IPS DF 6.9 (cell line): Measurements from ENCODE around the gene DRG2.

Experiments used
- DNase-seq: peaks from one replicate; pipeline ENCODE4 v3.0.0-alpha.2; 2013; ENCODE audit warnings: low read depth, low spot score
- H3K27ac ChIP-seq: one replicate; pipeline ENCODE4 v1.5.1; 2013; ENCODE audit warnings: low read length, control low read depth
- H3K27me3 ChIP-seq: 2 replicates; pipeline ENCODE4 v1.6.1; 2013; ENCODE audit warnings: mild to moderate bottlenecking, low read length; ENCODE audit not compliant: control insufficient read depth, insufficient read depth
- H3K36me3 ChIP-seq: 2 replicates; pipeline ENCODE4 v1.6.1; 2013; ENCODE audit warnings: low read length; ENCODE audit not compliant: control insufficient read depth, insufficient read depth
- H3K4me1 ChIP-seq: 2 replicates; pipeline ENCODE4 v1.6.1; 2013; ENCODE audit warnings: low read length; ENCODE audit not compliant: control insufficient read depth, insufficient read depth
- H3K4me3 ChIP-seq: 2 replicates; pipeline ENCODE4 v1.5.1; 2013; ENCODE audit warnings: mild to moderate bottlenecking, low read length
- H3K9me3 ChIP-seq: 2 replicates; pipeline ENCODE4 v1.6.1; 2013; ENCODE audit warnings: low read length, inconsistent platforms; ENCODE audit not compliant: control insufficient read depth, insufficient read depth
- whole genome bisulfite sequencing: extraction: QIAGEN DNeasy Blood & Tissue Kit; methylation state at CpG from one replicate; pipeline ENCODE4 v1.1.7; 2013; ENCODE audit warnings: mixed read lengths, missing lambda C conversion rate; ENCODE audit not compliant: insufficient read length, insufficient coverage; 5-methylcytosine and 5-hydroxymethylcytosine counted together

Gene DRG2

GRCh38 chr17:18143044-18143936, 55.5 kb downstream of the DRG2 start:
- Histone ChIP-seq H3K4me3 (no peak overlapping the region), H3K36me3 (no peaks in the 10 kb centered on the region), H3K4me1 (peaks cover 6% of the 10 kb centered on the region), H3K9me3 (no peaks in the 10 kb centered on the region), H3K27me3 (no peaks in the 10 kb centered on the region), H3K27ac (no peak overlapping the region)
- no CpG with 5 or more reads among the region's 18 CpGs for WGBS
- DNase-seq, result peak; percentile 76

GRCh38 chr17:18144261-18144660, 56.5 kb downstream of the DRG2 start:
- H3K4me1 ChIP-seq, result peaks cover 6% of the 10 kb centered on the region
- H3K36me3 ChIP-seq, result no peaks in the 10 kb centered on the region
- H3K9me3 ChIP-seq, result no peaks in the 10 kb centered on the region
- no peak for DNase-seq
- no peak overlapping the region for H3K4me3 ChIP-seq
- no peak overlapping the region for H3K27ac ChIP-seq
- no peaks in the 10 kb centered on the region for H3K27me3 ChIP-seq
- no CpG with 5 or more reads among the region's 4 CpGs for WGBS

- H3K9me3 ChIP-seq, result no peaks in the 10 kb centered on the region
- no peak overlapping the region for H3K27ac ChIP-seq
- H3K36me3 ChIP-seq, result no peaks in the 10 kb centered on the region
- DNase-seq, result no peak
- H3K4me1 ChIP-seq, result peaks cover 6% of the 10 kb centered on the region
- no CpG with 5 or more reads among the region's 1 CpG for WGBS
- no peak overlapping the region for H3K4me3 ChIP-seq
- H3K27me3 ChIP-seq, result no peaks in the 10 kb centered on the region
Measured at GRCh38 chr17:18144855-18145254, 57.1 kb downstream of the DRG2 start.

- peaks cover 6% of the 10 kb centered on the region for H3K4me1 ChIP-seq
- DNase-seq, result no peak
- H3K27me3 ChIP-seq, result no peaks in the 10 kb centered on the region
- no peaks in the 10 kb centered on the region for H3K9me3 ChIP-seq
- H3K4me3 ChIP-seq, result no peak overlapping the region
- WGBS, result no CpG with 5 or more reads among the region's 13 CpGs
- H3K27ac ChIP-seq, result no peak overlapping the region
- no peaks in the 10 kb centered on the region for H3K36me3 ChIP-seq
Measured at GRCh38 chr17:18145811-18146210, 58.1 kb downstream of the DRG2 start.

- Histone ChIP-seq H3K36me3 (no peaks in the 10 kb centered on the region), H3K27me3 (no peaks in the 10 kb centered on the region), H3K4me3 (no peak overlapping the region), H3K9me3 (no peaks in the 10 kb centered on the region), H3K27ac (no peak overlapping the region), H3K4me1 (peaks cover 6% of the 10 kb centered on the region)
- WGBS, result no CpG with 5 or more reads among the region's 2 CpGs
- no peak for DNase-seq
Measured at GRCh38 chr17:18146259-18146658, 58.5 kb downstream of the DRG2 start.

- Histone ChIP-seq H3K27me3 (no peaks in the 10 kb centered on the region), H3K4me3 (no peak overlapping the region), H3K9me3 (no peaks in the 10 kb centered on the region), H3K36me3 (no peaks in the 10 kb centered on the region), H3K4me1 (peaks cover 6% of the 10 kb centered on the region), H3K27ac (no peak overlapping the region)
- WGBS, result no CpG with 5 or more reads among the region's 3 CpGs
- DNase-seq, result no peak
Measured at GRCh38 chr17:18146980-18147379, 59.2 kb downstream of the DRG2 start.

GRCh38 chr17:18148586-18148985, 60.8 kb downstream of the DRG2 start:
- Histone ChIP-seq H3K27me3 (no peaks in the 10 kb centered on the region), H3K27ac (no peak overlapping the region), H3K4me1 (peaks cover 3% of the 10 kb centered on the region), H3K4me3 (no peak overlapping the region), H3K36me3 (no peaks in the 10 kb centered on the region), H3K9me3 (no peaks in the 10 kb centered on the region)
- WGBS, result no CpG with 5 or more reads among the region's 7 CpGs
- DNase-seq, result no peak

- Histone ChIP-seq H3K27ac (no peak overlapping the region), H3K36me3 (no peaks in the 10 kb centered on the region), H3K4me3 (no peak overlapping the region), H3K27me3 (no peaks in the 10 kb centered on the region), H3K9me3 (no peaks in the 10 kb centered on the region), H3K4me1 (0 out of 2 replicates have a peak, but pooled peaks cover 4% of the 10 kb centered on the region)
- no peak for DNase-seq
- WGBS, result no CpG with 5 or more reads among the region's 9 CpGs
Measured at GRCh38 chr17:18151290-18151689, 63.5 kb downstream of the DRG2 start.

- Histone ChIP-seq H3K4me1 (0 out of 2 replicates have a peak, but pooled peaks cover 5% of the 10 kb centered on the region), H3K27ac (no peak overlapping the region), H3K9me3 (no peaks in the 10 kb centered on the region), H3K36me3 (no peaks in the 10 kb centered on the region), H3K27me3 (no peaks in the 10 kb centered on the region), H3K4me3 (no peak overlapping the region)
- DNase-seq, result no peak
- no CpG with 5 or more reads among the region's 14 CpGs for WGBS
Measured at GRCh38 chr17:18155179-18155578, 67.4 kb downstream of the DRG2 start.

GRCh38 chr17:18156171-18156975, 68.6 kb downstream of the DRG2 start:
- Histone ChIP-seq H3K4me1 (0 out of 2 replicates have a peak, but pooled peaks cover 5% of the 10 kb centered on the region), H3K36me3 (no peaks in the 10 kb centered on the region), H3K27me3 (no peaks in the 10 kb centered on the region), H3K27ac (no peak overlapping the region), H3K4me3 (no peak overlapping the region), H3K9me3 (no peaks in the 10 kb centered on the region)
- WGBS, result no CpG with 5 or more reads among the region's 8 CpGs
- no peak for DNase-seq
